Loucy (cell line): ENCODE data around the gene THY1.

Source experiments
- CTCF ChIP-seq: fragments of 200-600 bp; sonication (generic); conservative IDR thresholded peaks from 2 replicates; pipeline ENCODE4 v1.5.1; 2014; ENCODE audit warnings: mild to moderate bottlenecking, antibody characterized with exemption, low read length
- EZH2phosphoT487 ChIP-seq: fragments of 200-600 bp; IDR thresholded peaks from 2 replicates; pipeline ENCODE4 v1.6.1; 2018; ENCODE audit warnings: antibody characterized with exemption, mild to moderate bottlenecking, moderate library complexity, borderline replicate concordance

GRCh38 chr11:119414321-119414720, 8.7 kb downstream of the THY1 start:
- TF ChIP-seq CTCF (no peak), EZH2phosphoT487 (no peak)
